Dermis blood vessel endothelial cell (primary cell): ENCODE data around the gene FRMD4B. TPM values are rescaled to one million over a fixed set of nuclear protein-coding genes. Genes with fewer than 3 reads are reported as not detected.

Experiments
- DNase-seq: peaks from one replicate; pipeline ENCODE4 v3.0.0; 2010
- total RNA-seq: library from RNA; depleted of rRNA; stranded (reverse); fragments of >200 nt; gene quantifications from 2 replicates; pipeline ENCODE4 v1.2.3, GENCODE V29; 2014

The FRMD4B gene
- total RNA-seq, 1 donor from 2014 or later = 112 TPM

GRCh38 chr3:69321301-69322157 is 64.4 kb downstream of the FRMD4B start:
- no peak for DNase-seq

- DNase-seq = peak; percentile 48
Observed at GRCh38 chr3:69320871-69321271, 65.0 kb downstream of the FRMD4B start.

- no peak for DNase-seq
Observed at GRCh38 chr3:69319652-69320051, 66.2 kb downstream of the FRMD4B start.

- no peak for DNase-seq
Observed at GRCh38 chr3:69318410-69318809, 67.5 kb downstream of the FRMD4B start.

GRCh38 chr3:69313251-69313650 is 72.6 kb downstream of the FRMD4B start:
- DNase-seq = no peak

- peak; percentile 64 for DNase-seq
Observed at GRCh38 chr3:69309814-69310213, 76.1 kb downstream of the FRMD4B start.

GRCh38 chr3:69306239-69307185 is 79.4 kb downstream of the FRMD4B start:
- DNase-seq = peak; percentile 89

- DNase-seq = peak; percentile 78
Observed at GRCh38 chr3:69305011-69305410, 80.9 kb downstream of the FRMD4B start.

GRCh38 chr3:69304396-69304795 is 81.5 kb downstream of the FRMD4B start:
- DNase-seq = no peak

- DNase-seq = peak; percentile 19
Observed at GRCh38 chr3:69300296-69300695, 85.6 kb downstream of the FRMD4B start.

GRCh38 chr3:69299344-69299743 is 86.5 kb downstream of the FRMD4B start:
- DNase-seq = peak; percentile 24

- no peak for DNase-seq
Observed at GRCh38 chr3:69297501-69297900, 88.4 kb downstream of the FRMD4B start.

- no peak for DNase-seq
Observed at GRCh38 chr3:69296995-69297394, 88.9 kb downstream of the FRMD4B start.

- DNase-seq = no peak
Observed at GRCh38 chr3:69294014-69294766, 91.7 kb downstream of the FRMD4B start.

- no peak for DNase-seq
Observed at GRCh38 chr3:69292959-69293574, 92.8 kb downstream of the FRMD4B start.

GRCh38 chr3:69292185-69292584 is 93.7 kb downstream of the FRMD4B start:
- DNase-seq = no peak

GRCh38 chr3:69290430-69290829 is 95.5 kb downstream of the FRMD4B start:
- no peak for DNase-seq

- DNase-seq = peak; percentile 37
Observed at GRCh38 chr3:69290006-69290405, 95.9 kb downstream of the FRMD4B start.

- DNase-seq = peak; percentile 19
Observed at GRCh38 chr3:69288161-69288895, 97.6 kb downstream of the FRMD4B start.

- DNase-seq = no peak
Observed at GRCh38 chr3:69283913-69284611, 101.8 kb downstream of the FRMD4B start.

- no peak for DNase-seq
Observed at GRCh38 chr3:69283496-69283895, 102.4 kb downstream of the FRMD4B start.
